Activated T-helper 2 cell treated with anti-CD3 and anti-CD28 coated beads, Interferon-gamma antibody, Interleukin-2, Interleukin-4, amounts not matched to agents 10 μg/mL and 5 μg/mL and 100 μg/mL, durations not matched to agents 14 hours and 24 hours and 36 hours (primary cell): ENCODE results near the gene LGALS13. TPM values are rescaled to one million over a fixed set of nuclear protein-coding genes. Genes with fewer than 3 reads are reported as not detected.

Experiments used
- DNase-seq: peaks from one replicate; pipeline ENCODE4 v3.0.0; 2021; ENCODE audit warnings: low spot score
- H3K27ac Mint-ChIP-seq: one replicate; pipeline ENCODE4 v1.8.0; 2021; ENCODE audit warnings: mixed read lengths
- H3K27me3 Mint-ChIP-seq: one replicate; pipeline ENCODE4 v1.8.0; 2021; ENCODE audit warnings: low read depth, mixed read lengths
- H3K36me3 Mint-ChIP-seq: one replicate; pipeline ENCODE4 v1.8.0; 2021; ENCODE audit warnings: low read depth, mixed read lengths
- H3K4me1 Mint-ChIP-seq: one replicate; pipeline ENCODE4 v1.8.0; 2021; ENCODE audit warnings: low read depth, mixed read lengths
- H3K4me3 Mint-ChIP-seq: one replicate; pipeline ENCODE4 v1.8.0; 2021; ENCODE audit warnings: low read depth, mild to moderate bottlenecking, moderate library complexity, mixed read lengths
- H3K9me3 Mint-ChIP-seq: one replicate; pipeline ENCODE4 v1.8.0; 2021; ENCODE audit warnings: mixed read lengths
- intact Hi-C: fragments of 100-400 bp; cut with micrococcal nuclease; formaldehyde crosslinking; loops from one replicate; pipeline ENCODE4 v1.15.1; 2023
- total RNA-seq: library from RNA; stranded (reverse); gene quantifications from 2 replicates; pipeline ENCODE4 v1.2.3, GENCODE V29; 2022

The LGALS13 gene, protein sequence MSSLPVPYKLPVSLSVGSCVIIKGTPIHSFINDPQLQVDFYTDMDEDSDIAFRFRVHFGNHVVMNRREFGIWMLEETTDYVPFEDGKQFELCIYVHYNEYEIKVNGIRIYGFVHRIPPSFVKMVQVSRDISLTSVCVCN
- not detected in 2 replicates for total RNA-seq

DNA sequence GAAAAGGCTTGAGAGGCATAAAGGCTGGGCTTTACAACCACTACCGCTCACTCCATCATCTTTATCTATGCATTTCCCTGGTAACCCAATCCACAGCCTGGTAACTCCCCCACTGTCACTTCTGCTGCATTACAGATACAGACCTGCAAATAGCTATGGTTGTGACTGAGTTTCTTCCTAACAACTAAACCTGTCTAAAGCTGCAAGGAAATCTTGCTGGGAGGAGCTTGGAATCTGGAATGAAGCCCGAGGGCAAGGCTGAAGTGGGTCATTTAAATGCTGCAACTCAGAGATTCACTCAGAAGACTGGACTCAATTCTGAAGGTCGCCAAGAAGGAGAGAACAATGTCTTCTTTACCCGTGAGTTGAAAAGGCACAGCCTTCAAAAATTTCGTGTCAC lies at the start of gene LGALS13:
Gene LGALS13, plus strand, starts transcription at position 301 of the 400 bp plus-strand sequence. Its CDS starts 45 bp downstream, at position 346.
- Mint-ChIP-seq H3K4me3 (no peak within 1 kb of the TSS), H3K36me3 (no peaks in the 10 kb centered on the region)

DNA sequence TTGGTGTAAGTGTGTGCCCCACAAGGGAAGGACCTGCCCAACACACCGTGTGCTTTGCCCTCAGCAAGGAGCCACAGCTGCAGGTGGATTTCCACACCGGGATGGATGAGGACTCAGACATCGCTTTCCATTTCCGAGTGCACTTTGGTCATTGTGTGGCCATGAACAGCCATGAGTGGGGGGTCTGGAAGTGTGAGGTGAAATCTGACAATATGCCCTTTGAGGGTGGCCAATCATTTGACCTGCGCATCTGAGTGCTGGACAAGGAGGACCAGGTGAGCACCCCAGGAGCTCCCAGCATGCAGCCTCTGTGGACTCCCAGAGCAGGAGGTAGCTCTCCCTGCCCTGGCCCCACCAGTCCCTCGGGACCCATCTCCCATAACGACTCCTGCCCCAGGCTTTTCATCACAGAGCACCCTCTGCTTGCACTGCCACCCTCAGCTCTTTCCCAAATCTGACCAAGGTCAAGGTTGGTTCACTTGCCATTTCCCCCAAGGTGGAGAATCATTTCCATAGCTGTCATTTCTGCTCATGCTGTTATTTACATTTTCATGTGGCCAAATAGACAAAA lies 49.2 kb upstream of the LGALS13 start:
- intact Hi-C loops = no loop called here
- no peak for DNase-seq
- Mint-ChIP-seq H3K4me1 (peaks cover 24% of the 10 kb centered on the region), H3K27ac (no peak overlapping the region), H3K27me3 (no peaks in the 10 kb centered on the region), H3K9me3 (no peaks in the 10 kb centered on the region), H3K36me3 (no peaks in the 10 kb centered on the region), H3K4me3 (no peak overlapping the region)

More for the DNA sequence above, at the start of gene LGALS13:
- Mint-ChIP-seq H3K27me3 (peaks cover 5% of the 10 kb centered on the region), H3K4me1 (no peaks in the 10 kb centered on the region), H3K27ac (no peak within 1 kb of the TSS), H3K9me3 (no peaks in the 10 kb centered on the region)
- intact Hi-C loops = no loop called here
- DNase-seq = no peak

DNA sequence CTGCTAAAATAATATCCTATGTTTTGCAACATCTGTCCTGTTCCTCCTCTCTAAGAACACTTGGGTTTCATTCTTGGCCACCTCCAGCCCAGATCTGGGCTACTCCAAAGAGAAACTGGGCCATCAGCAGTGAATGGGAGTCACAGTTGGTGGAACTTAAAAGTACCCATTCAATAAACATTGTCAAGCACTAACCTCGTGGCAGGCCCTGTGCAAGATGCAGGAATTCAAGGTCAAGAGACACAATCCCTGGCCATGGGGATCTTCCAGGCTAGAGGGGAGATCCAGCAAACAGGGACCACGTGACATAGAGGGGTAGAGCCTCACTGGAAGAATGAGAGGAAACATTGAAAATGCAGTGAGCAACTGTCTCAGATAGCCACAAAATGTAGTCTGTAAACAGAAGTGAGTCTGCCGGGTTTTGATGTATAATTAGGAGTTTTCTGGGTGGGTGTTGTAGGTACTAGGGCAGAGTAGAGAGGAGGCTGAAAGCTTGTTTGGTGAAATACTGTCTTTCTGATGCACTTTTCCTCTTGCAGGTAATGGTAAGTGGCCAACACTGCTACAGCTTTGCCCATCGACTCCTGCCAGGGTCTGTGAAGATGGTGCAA lies 47.5 kb upstream of the LGALS13 start:
- no peak for DNase-seq

DNA sequence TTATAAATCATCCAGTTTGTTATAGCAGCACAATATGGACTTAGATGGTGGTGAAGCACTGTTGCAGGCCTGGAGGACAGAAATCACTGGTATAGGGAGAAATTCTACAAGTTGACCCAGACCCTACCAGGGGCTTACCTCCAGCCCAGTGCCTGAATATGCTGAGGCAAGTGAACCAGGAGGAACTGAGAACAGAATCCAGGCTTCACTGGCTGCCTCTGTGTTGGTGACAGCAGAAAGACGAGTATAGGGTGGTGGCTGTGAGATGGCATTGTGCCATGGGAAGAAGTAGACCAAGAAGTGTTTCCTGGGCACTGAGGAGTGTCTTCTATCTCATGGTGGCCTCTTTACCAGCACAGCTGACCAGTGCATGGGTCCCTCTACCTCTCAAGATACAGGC lies 46.4 kb upstream of the LGALS13 start:
- Mint-ChIP-seq H3K27ac (no peak overlapping the region), H3K27me3 (no peaks in the 10 kb centered on the region), H3K36me3 (no peaks in the 10 kb centered on the region), H3K4me3 (no peak overlapping the region), H3K9me3 (no peaks in the 10 kb centered on the region), H3K4me1 (peaks cover 32% of the 10 kb centered on the region)
- intact Hi-C loops = no loop called here
- DNase-seq = no peak

More for the DNA sequence above, 47.5 kb upstream of the LGALS13 start:
- intact Hi-C loops = no loop called here
- Mint-ChIP-seq H3K27me3 (no peaks in the 10 kb centered on the region), H3K36me3 (no peaks in the 10 kb centered on the region), H3K27ac (no peak overlapping the region), H3K9me3 (no peaks in the 10 kb centered on the region), H3K4me3 (no peak overlapping the region), H3K4me1 (peaks cover 34% of the 10 kb centered on the region)

DNA sequence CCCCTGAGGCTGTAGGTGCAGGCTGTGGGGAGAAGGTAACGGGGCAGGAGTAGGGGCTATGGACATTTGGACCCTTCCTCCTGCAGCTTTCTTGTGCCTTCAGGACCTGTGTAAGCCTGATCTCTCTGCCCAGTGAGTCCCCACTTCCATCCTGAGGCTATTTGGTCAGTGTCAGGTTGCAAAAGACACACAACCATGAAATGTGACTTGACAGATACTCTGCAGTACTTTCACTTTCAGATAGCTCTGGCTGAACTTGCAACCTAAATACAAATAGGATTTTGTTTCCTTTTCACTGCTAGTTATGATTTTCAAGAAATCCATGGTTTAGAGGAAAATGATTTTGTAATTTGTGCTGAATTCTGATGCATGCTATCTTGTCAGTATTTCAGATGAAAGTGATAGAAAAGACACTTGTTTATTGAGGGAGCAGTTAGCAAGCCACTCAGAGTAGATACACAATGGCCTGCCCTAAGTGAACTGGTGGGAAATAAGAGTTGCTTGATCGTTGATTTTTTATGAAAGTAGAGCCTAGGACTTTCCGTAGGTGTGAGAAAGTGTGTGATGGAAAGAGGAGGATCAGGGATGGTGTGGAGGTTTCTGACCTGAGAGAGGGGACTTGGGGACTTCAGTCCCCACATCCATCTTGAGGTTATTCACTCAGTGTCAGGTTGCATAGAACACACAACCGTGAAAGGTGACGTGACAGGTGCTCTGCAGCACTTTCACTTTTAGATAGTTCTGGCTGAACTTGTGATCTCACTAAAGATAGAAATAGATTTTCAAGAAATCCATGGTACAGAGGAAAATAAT lies 44.3 kb upstream of the LGALS13 start:
- no peaks in the 10 kb centered on the region for H3K9me3 Mint-ChIP-seq
- H3K36me3 Mint-ChIP-seq = no peaks in the 10 kb centered on the region
- DNase-seq = no peak
- H3K27ac Mint-ChIP-seq = peak overlapping the region; percentile 25
- peaks cover 23% of the 10 kb centered on the region for H3K4me1 Mint-ChIP-seq
- H3K4me3 Mint-ChIP-seq = peak overlapping the region; percentile 24
- peaks cover 5% of the 10 kb centered on the region for H3K27me3 Mint-ChIP-seq
- intact Hi-C loops = no loop called here

DNA sequence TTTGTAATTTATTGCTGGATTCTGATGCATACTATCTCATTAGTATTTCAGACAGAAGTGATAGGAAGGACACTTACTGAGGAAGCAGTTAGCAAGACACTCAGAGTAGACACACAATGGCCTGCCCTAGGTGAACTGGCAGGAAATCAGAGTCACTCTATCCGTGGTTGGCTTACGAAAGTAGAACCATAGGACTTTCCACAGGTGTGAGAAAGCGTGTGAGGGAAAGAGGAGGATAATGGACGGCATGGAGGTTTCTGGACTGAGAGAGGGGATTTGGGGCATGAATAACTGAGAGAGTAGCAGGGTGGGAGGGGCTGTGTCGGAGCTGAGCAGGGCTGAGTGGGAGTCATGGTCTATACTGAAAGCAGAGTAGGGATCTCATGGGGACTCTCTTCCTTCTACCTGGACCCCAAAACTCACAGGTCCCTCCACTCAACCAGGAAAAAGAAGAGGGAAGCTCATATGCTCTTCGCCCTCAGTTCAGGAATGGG lies 43.7 kb upstream of the LGALS13 start:
- DNase-seq = no peak
- Mint-ChIP-seq H3K36me3 (no peaks in the 10 kb centered on the region), H3K27me3 (peaks cover 5% of the 10 kb centered on the region), H3K27ac (peak overlapping the region; percentile 5), H3K4me3 (peak overlapping the region; percentile 24), H3K4me1 (peaks cover 23% of the 10 kb centered on the region), H3K9me3 (no peaks in the 10 kb centered on the region)
- intact Hi-C loops = no loop called here

DNA sequence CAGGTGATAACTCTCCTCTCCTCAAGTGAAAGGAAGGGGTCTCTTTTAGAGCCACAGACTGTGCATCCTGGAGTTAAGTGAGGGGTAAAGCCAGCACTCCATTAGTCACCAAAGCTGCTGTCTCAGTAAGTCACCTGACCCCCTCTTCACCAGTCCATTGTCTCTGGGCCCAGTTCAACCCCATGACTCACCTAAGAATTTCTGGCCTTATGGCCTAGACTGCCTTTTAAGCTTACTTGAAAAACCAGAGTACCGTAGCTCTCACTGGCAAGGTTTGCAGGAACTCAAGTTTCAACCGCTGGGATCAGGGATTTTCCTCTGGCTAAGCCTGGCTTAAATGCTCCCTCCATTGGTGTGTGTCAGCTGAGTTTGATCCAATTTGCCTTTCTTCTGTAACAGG lies 38.9 kb upstream of the LGALS13 start:
- Mint-ChIP-seq H3K36me3 (no peaks in the 10 kb centered on the region), H3K4me1 (peaks cover 8% of the 10 kb centered on the region), H3K4me3 (no peak overlapping the region), H3K27ac (no peak overlapping the region), H3K9me3 (no peaks in the 10 kb centered on the region), H3K27me3 (peaks cover 5% of the 10 kb centered on the region)
- intact Hi-C loops = no loop called here
- no peak for DNase-seq

DNA sequence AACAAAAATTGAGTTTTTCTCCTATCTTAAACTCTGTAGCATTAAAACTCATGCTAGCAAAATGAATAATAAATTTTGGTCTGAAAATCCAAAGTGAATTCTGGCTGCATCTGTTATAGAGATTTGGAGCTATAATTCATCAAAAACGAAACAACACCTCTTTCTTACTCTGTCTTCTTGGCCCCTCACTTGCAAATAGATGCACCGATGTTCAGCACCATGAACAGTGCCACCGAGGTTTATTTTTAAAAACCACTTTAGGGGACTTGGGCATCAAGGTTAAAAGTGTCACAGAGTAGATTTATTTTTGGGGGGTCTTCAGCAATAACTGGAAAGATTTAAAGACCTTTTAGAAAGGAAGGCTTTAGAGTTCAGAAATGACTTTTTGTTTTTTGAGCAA lies 36.3 kb upstream of the LGALS13 start:
- no peak overlapping the region for H3K27ac Mint-ChIP-seq
- no peaks in the 10 kb centered on the region for H3K36me3 Mint-ChIP-seq
- no peak for DNase-seq
- no peaks in the 10 kb centered on the region for H3K9me3 Mint-ChIP-seq
- intact Hi-C loops = no loop called here
- peaks cover 16% of the 10 kb centered on the region for H3K27me3 Mint-ChIP-seq
- H3K4me3 Mint-ChIP-seq = no peak overlapping the region
- peaks cover 3% of the 10 kb centered on the region for H3K4me1 Mint-ChIP-seq

DNA sequence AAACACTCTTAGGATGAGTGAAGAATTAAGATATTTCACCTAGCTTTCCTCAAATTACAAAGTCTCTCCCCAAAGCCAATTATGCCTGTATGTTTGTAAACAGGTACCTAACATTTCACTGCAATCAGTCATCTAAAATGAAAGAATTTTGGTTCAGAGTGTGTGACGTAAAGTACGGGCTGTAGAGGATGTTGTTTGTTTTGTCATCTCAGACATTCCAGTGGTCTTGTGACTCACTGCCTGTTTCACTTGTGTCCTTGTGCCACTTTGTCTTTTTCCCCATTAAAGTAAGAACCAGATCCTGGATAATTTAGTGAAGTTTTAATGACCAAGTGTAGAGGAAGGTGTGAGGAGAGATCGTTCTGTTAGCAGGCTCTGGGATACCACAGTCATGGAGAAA lies 33.7 kb upstream of the LGALS13 start:
- Mint-ChIP-seq H3K9me3 (no peaks in the 10 kb centered on the region), H3K36me3 (no peaks in the 10 kb centered on the region), H3K4me3 (no peak overlapping the region), H3K4me1 (peaks cover 3% of the 10 kb centered on the region), H3K27me3 (peaks cover 11% of the 10 kb centered on the region), H3K27ac (no peak overlapping the region)
- DNase-seq = no peak
- intact Hi-C loops = no loop called here

DNA sequence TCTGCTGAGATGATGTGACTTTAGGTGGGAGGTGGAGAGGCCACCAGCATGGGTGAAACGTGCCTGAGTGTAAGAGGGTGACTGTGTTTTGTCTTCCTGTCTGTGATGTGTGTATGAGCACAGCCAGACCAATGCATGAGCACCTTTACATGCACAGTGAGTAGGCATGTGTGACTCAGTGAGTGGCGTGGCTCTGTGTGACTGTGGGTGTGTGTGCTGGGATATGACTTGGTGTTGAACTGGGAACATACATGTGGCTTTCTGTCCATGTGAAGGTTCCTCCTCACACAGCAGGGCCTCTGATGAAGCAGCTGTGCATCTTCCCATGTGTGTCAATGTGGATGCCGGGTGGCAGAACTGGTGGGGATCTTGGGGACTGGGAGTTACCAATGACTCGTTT lies 19.9 kb upstream of the LGALS13 start:
- peaks cover 9% of the 10 kb centered on the region for H3K9me3 Mint-ChIP-seq
- no peak for DNase-seq
- peaks cover 6% of the 10 kb centered on the region for H3K27me3 Mint-ChIP-seq
- no peaks in the 10 kb centered on the region for H3K36me3 Mint-ChIP-seq
- no peak overlapping the region for H3K4me3 Mint-ChIP-seq
- peaks cover 3% of the 10 kb centered on the region for H3K4me1 Mint-ChIP-seq
- H3K27ac Mint-ChIP-seq = no peak overlapping the region
- intact Hi-C loops = no loop called here

DNA sequence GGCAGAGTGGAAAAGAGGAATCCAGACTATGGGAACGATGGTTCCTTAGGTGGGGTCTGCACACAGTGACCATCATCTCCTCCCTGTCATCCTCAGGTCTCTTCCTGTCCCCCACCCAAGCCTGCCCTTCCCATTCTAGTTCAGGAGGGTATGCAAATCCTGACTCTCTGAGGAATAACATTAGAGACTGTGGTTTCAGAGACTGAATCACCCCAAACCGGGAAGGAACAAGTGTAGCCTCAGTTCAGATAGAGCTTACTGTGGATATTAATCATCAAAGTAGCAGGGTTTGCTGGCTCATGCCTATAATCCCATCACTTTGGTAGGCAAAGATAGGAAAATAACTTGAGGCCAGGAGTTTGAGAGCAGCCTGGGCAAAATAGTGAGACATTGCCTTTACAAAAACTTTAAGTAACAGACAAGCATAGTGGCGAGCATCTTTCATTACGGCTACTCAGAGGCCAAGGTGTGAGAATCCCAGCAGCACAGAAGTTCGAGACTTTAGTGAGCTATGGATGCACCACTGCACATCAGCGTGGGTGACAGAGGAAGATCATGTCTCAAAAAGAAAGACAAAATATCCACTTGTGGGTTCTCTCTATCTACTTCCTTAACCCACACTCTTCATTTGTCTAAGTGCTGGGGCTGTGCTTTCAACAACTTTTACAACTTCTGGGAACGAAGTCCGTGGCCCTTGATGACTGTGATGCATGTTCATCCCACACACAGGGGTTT lies 19.3 kb upstream of the LGALS13 start:
- peaks cover 9% of the 10 kb centered on the region for H3K9me3 Mint-ChIP-seq
- no peak for DNase-seq
- H3K27ac Mint-ChIP-seq = no peak overlapping the region
- peaks cover 3% of the 10 kb centered on the region for H3K4me1 Mint-ChIP-seq
- no peaks in the 10 kb centered on the region for H3K36me3 Mint-ChIP-seq
- H3K4me3 Mint-ChIP-seq = no peak overlapping the region
- H3K27me3 Mint-ChIP-seq = peaks cover 3% of the 10 kb centered on the region
- intact Hi-C loops = no loop called here

DNA sequence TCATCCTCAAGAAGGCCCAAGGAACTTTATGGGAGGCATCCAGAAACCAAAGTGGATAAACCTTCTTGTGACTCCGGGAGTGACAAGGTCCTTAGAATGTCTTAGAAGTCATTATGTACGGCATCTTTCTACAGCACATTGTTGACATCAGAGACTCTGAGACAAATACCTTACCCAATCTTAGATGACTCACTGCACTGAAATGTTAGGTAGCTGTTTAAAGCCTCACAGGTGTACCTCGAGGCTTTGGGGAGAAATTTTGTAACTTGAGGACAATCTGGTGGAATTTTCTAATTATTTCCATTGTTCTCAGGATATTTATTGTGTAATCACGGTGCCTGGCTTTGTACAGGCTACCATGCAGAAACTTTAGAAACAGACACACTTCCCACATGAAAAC lies 14.8 kb upstream of the LGALS13 start:
- Mint-ChIP-seq H3K36me3 (no peaks in the 10 kb centered on the region), H3K4me1 (peaks cover 3% of the 10 kb centered on the region), H3K27ac (no peak overlapping the region), H3K9me3 (no peaks in the 10 kb centered on the region), H3K4me3 (no peak overlapping the region), H3K27me3 (no peaks in the 10 kb centered on the region)
- intact Hi-C loops = no loop called here
- DNase-seq = no peak
